Testis (tissue), 2 donors: Measurements from ENCODE around the gene ZDHHC7.

Source experiments
- POLR2A ChIP-seq: fragments of 450-650 bp; IDR thresholded peaks from one replicate; pipeline ENCODE4 v1.6.1; 2017; ENCODE audit warnings: antibody characterized with exemption, mild to moderate bottlenecking, moderate library complexity
- TF ChIP-seq, protein P1 (sequence below), 3 experiments: fragments of 450-650 bp in 2 of 3; fragments of 200-600 bp in 1 of 3; sonication (generic) in 1 of 3; IDR thresholded peaks; one replicate each; pipeline ENCODE4 v1.5.1; 2016 to 2019; ENCODE audit warnings: antibody characterized with exemption in 3 of 3, mild to moderate bottlenecking in 2 of 3, moderate library complexity in 1 of 3

DNA sequence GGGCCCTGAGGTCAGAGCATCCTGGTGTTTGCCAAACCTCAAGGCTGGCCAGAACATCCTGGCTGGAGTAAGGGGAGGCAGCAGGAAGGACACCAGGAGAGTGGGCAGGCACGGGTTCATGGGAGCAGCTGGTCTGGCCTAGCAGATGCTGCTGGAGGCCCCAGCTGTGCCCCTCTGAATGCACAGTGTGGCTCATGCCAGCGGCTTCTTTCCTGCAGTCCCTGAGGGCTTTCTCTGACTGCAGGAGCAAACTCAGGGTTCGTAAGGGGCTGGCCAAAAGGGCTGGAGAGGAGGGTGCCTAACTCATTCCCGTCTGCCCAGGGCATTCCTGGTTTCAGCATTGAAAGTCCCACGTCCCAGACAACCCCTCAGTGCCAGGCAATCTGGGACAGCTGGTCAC, 78.7 kb downstream of the ZDHHC7 start:
- no peak for TF ChIP-seq POLR2A
- TF ChIP-seq, protein P1, sequence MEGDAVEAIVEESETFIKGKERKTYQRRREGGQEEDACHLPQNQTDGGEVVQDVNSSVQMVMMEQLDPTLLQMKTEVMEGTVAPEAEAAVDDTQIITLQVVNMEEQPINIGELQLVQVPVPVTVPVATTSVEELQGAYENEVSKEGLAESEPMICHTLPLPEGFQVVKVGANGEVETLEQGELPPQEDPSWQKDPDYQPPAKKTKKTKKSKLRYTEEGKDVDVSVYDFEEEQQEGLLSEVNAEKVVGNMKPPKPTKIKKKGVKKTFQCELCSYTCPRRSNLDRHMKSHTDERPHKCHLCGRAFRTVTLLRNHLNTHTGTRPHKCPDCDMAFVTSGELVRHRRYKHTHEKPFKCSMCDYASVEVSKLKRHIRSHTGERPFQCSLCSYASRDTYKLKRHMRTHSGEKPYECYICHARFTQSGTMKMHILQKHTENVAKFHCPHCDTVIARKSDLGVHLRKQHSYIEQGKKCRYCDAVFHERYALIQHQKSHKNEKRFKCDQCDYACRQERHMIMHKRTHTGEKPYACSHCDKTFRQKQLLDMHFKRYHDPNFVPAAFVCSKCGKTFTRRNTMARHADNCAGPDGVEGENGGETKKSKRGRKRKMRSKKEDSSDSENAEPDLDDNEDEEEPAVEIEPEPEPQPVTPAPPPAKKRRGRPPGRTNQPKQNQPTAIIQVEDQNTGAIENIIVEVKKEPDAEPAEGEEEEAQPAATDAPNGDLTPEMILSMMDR (IDR thresholded peaks at IDR 0.05) = no peak
